MM.1S (cell line): ENCODE measurements around the gene GTF2B.

Experiments
- DNase-seq: peaks from one replicate; pipeline ENCODE4 v3.0.0-alpha.2; 2015
- H2AFZ ChIP-seq: fragments of 300-600 bp; sonication (generic); 2 replicates; pipeline ENCODE4 v1.6.0; 2016; ENCODE audit warnings: antibody characterized with exemption, low read length
- H3F3A ChIP-seq: fragments of 300-600 bp; sonication (generic); 2 replicates; pipeline ENCODE4 v1.6.1; 2016; ENCODE audit warnings: mild to moderate bottlenecking, antibody characterized with exemption, low read length, moderate library complexity, mixed read lengths; ENCODE audit not compliant: insufficient read depth
- H3K27ac ChIP-seq: fragments of 300-600 bp; sonication (generic); 2 replicates; pipeline ENCODE4 v1.5.1; 2016; ENCODE audit warnings: mild to moderate bottlenecking, low read length
- H3K27me3 ChIP-seq: fragments of 300-600 bp; sonication (generic); replicated peaks from 2 replicates; pipeline ENCODE4 v1.6.0; 2016; ENCODE audit warnings: low read length; ENCODE audit not compliant: insufficient read depth
- H3K36me3 ChIP-seq: fragments of 300-600 bp; sonication (generic); replicated peaks from 2 replicates; pipeline ENCODE4 v1.6.1; 2016; ENCODE audit warnings: mild to moderate bottlenecking, low read length, mixed read lengths; ENCODE audit not compliant: insufficient read depth
- H3K4me1 ChIP-seq: fragments of 300-600 bp; sonication (generic); 2 replicates; pipeline ENCODE4 v1.6.1; 2016; ENCODE audit warnings: low read length, mixed read lengths
- H3K4me2 ChIP-seq: fragments of 300-600 bp; sonication (generic); 2 replicates; pipeline ENCODE4 v1.6.0; 2016; ENCODE audit warnings: low read depth, low read length
- H3K4me3 ChIP-seq: fragments of 300-600 bp; sonication (generic); 2 replicates; pipeline ENCODE4 v1.5.1; 2016; ENCODE audit warnings: low read length, mixed read lengths
- H3K79me2 ChIP-seq: fragments of 300-600 bp; sonication (generic); 2 replicates; pipeline ENCODE4 v1.6.1; 2016; ENCODE audit warnings: mixed run types, low read length, mixed read lengths
- H3K9ac ChIP-seq: fragments of 300-600 bp; sonication (generic); 2 replicates; pipeline ENCODE4 v1.6.1; 2016; ENCODE audit warnings: low read length, mixed read lengths
- H3K9me2 ChIP-seq: fragments of 300-600 bp; sonication (generic); replicated peaks from 2 replicates; pipeline ENCODE4 v1.6.1; 2016; ENCODE audit warnings: mild to moderate bottlenecking, low read length, mixed read lengths; ENCODE audit not compliant: insufficient read depth
- H3K9me3 ChIP-seq: fragments of 300-600 bp; sonication (generic); replicated peaks from 2 replicates; pipeline ENCODE4 v1.6.1; 2016; ENCODE audit warnings: mild to moderate bottlenecking, low read length, mixed read lengths; ENCODE audit not compliant: insufficient read depth
- H4K20me1 ChIP-seq: fragments of 300-600 bp; sonication (generic); 2 replicates; pipeline ENCODE4 v1.6.1; 2016; ENCODE audit warnings: mild to moderate bottlenecking, low read length, moderate library complexity, mixed read lengths; ENCODE audit not compliant: insufficient read depth
- EZH2 ChIP-seq: fragments of 300-600 bp; sonication (generic); optimal IDR thresholded peaks from 2 replicates; pipeline ENCODE3; 2017; ENCODE audit warnings: low read depth, mild to moderate bottlenecking, antibody characterized with exemption, low read length, mixed read lengths
- EZH2phosphoT487 ChIP-seq: fragments of 300-600 bp; sonication (generic); IDR thresholded peaks from 2 replicates; pipeline ENCODE4 v1.6.1; 2018; ENCODE audit warnings: antibody characterized with exemption, low read length
- TF ChIP-seq, protein P1 (sequence below): fragments of 300-600 bp; sonication (generic); IDR thresholded peaks from 2 replicates; pipeline ENCODE4 v1.5.1; 2016; ENCODE audit warnings: antibody characterized with exemption, low read length, mixed read lengths

Gene GTF2B

DNA sequence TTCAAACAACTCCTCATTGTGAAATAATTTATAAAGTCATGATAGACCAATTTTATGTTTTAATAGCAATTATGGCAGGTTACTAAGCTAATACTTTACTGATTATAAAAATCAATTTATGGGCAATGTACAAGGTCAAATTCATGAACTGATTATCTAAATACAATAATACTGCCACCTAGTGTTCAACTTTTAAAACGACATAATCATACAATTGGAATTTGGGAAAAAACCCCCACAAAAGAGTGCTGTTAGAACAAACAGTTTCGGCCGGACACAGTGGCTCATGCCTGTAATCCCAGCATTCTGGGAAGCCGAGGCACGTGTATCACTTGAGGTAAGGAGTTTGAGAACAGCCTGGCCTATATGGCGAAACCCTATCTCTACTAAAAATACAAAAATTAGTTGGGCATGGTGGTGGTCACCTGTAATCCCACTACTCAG, 14.0 kb downstream of the GTF2B start:
- H3K9ac ChIP-seq = no peak overlapping the region
- H3K9me2 ChIP-seq = no peaks in the 10 kb centered on the region
- no peak overlapping the region for H3K4me2 ChIP-seq
- no peaks in the 10 kb centered on the region; the same call in 1 of the 2 replicates for H3K36me3 ChIP-seq
- no peak overlapping the region for H3K27ac ChIP-seq
- no peak overlapping the region for H3K4me3 ChIP-seq
- TF ChIP-seq, protein P1, sequence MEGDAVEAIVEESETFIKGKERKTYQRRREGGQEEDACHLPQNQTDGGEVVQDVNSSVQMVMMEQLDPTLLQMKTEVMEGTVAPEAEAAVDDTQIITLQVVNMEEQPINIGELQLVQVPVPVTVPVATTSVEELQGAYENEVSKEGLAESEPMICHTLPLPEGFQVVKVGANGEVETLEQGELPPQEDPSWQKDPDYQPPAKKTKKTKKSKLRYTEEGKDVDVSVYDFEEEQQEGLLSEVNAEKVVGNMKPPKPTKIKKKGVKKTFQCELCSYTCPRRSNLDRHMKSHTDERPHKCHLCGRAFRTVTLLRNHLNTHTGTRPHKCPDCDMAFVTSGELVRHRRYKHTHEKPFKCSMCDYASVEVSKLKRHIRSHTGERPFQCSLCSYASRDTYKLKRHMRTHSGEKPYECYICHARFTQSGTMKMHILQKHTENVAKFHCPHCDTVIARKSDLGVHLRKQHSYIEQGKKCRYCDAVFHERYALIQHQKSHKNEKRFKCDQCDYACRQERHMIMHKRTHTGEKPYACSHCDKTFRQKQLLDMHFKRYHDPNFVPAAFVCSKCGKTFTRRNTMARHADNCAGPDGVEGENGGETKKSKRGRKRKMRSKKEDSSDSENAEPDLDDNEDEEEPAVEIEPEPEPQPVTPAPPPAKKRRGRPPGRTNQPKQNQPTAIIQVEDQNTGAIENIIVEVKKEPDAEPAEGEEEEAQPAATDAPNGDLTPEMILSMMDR = peak; percentile 62
- TF ChIP-seq EZH2phosphoT487 (no peak), EZH2 (no peak)
- peaks cover 89% of the 10 kb centered on the region for H3K79me2 ChIP-seq
- no peaks in the 10 kb centered on the region for H3K27me3 ChIP-seq
- no peak overlapping the region for H2AFZ ChIP-seq
- no peaks in the 10 kb centered on the region for H3K9me3 ChIP-seq
- no peaks in the 10 kb centered on the region for H3K4me1 ChIP-seq
- peaks cover 19% of the 10 kb centered on the region; the same call in 1 of the 2 replicates for H4K20me1 ChIP-seq
- DNase-seq = peak; percentile 10
- no peaks in the 10 kb centered on the region; the same call in 1 of the 2 replicates for H3F3A ChIP-seq

- no peaks in the 10 kb centered on the region for H3K27me3 ChIP-seq
- no peaks in the 10 kb centered on the region for H3K9me2 ChIP-seq
- H3K4me1 ChIP-seq = no peaks in the 10 kb centered on the region
- no peak overlapping the region for H3K27ac ChIP-seq
- no peak overlapping the region for H3K4me2 ChIP-seq
- TF ChIP-seq, protein P1 = no peak
- no peak for TF ChIP-seq EZH2
- H3K9ac ChIP-seq = no peak overlapping the region
- H3K36me3 ChIP-seq = no peaks in the 10 kb centered on the region; the same call in 1 of the 2 replicates
- H3K4me3 ChIP-seq = no peak overlapping the region
- no peaks in the 10 kb centered on the region; the same call in 1 of the 2 replicates for H3F3A ChIP-seq
- DNase-seq = no peak
- no peaks in the 10 kb centered on the region for H3K9me3 ChIP-seq
- no peak overlapping the region for H2AFZ ChIP-seq
- H3K79me2 ChIP-seq = peaks cover 87% of the 10 kb centered on the region
- peaks cover 19% of the 10 kb centered on the region; the same call in 1 of the 2 replicates for H4K20me1 ChIP-seq
Observed at GRCh38 chr1:88876573-88877365, 14.6 kb downstream of the GTF2B start.

DNA sequence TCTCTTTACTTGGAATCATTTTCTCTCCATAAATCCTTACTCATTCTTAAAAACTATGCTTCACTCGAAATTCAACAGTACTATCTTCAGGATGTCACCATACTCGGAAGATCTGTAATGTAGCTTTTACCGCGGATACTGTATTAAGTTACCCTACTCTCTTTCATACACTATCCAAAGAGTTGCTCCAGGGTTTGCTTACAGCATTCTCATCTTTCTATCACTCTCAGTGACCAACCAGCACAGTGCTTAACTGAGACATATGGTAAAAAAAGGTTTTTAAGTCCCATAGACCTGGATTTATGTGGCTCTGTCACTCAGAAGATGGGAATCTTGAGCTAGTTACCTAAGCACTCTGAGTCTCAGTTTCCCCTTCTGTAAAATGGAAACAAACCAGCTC, 15.8 kb downstream of the GTF2B start:
- H3K79me2 ChIP-seq = peaks cover 87% of the 10 kb centered on the region

More for the DNA sequence above, 15.8 kb downstream of the GTF2B start:
- Histone ChIP-seq H3K9ac (no peak overlapping the region), H3K27ac (no peak overlapping the region), H3K36me3 (no peaks in the 10 kb centered on the region; the same call in 1 of the 2 replicates), H3K9me2 (no peaks in the 10 kb centered on the region), H3K4me3 (no peak overlapping the region), H3K4me1 (no peaks in the 10 kb centered on the region), H3K27me3 (no peaks in the 10 kb centered on the region), H2AFZ (no peak overlapping the region), H3K4me2 (no peak overlapping the region), H4K20me1 (peaks cover 19% of the 10 kb centered on the region; the same call in 1 of the 2 replicates), H3F3A (no peaks in the 10 kb centered on the region; the same call in 1 of the 2 replicates), H3K9me3 (no peaks in the 10 kb centered on the region)
- TF ChIP-seq EZH2 = no peak
- TF ChIP-seq, protein P1 = no peak
- no peak for TF ChIP-seq EZH2phosphoT487
- no peak for DNase-seq
